ENCODE results near the gene DGKQ. TPM values are rescaled to one million over a fixed set of nuclear protein-coding genes. Genes with fewer than 3 reads are reported as not detected.
"Not testable (repeated sequence)": the region's sequence is repeated elsewhere in the genome, so short reads cannot be mapped to it uniquely, and the experiment has no call there.

Gene DGKQ
- total RNA-seq, 1 donor = 11.2 TPM

- no peak for DNase-seq (ENCODE audit: low read depth)
- H3K4me3 ChIP-seq (ENCODE audit: low read depth, low read length) = no peak overlapping the region
- no peak for TF ChIP-seq CTCF (IDR thresholded peaks at IDR 0.05; ENCODE audit: insufficient read depth, low read depth, low read length)
These were observed 8.9 kb upstream of the DGKQ start for GRCh38 chr4:982291-982690.

- peak; percentile 85 for DNase-seq (ENCODE audit: low read depth)
- TF ChIP-seq CTCF (IDR thresholded peaks at IDR 0.05; ENCODE audit: insufficient read depth, low read depth, low read length) = no peak
- H3K4me3 ChIP-seq (ENCODE audit: low read depth, low read length) = no peak overlapping the region
These were observed 5.8 kb upstream of the DGKQ start for GRCh38 chr4:978957-979701.

- not testable (repeated sequence) for DNase-seq (ENCODE audit: low read depth); H3K4me3 ChIP-seq (ENCODE audit: low read depth, low read length)
These were observed 2.6 kb upstream of the DGKQ start for GRCh38 chr4:976016-976415.

GRCh38 chr4:974668-975067 lies 1.3 kb upstream of the DGKQ start:
- TF ChIP-seq CTCF (IDR thresholded peaks at IDR 0.05; ENCODE audit: insufficient read depth, low read depth, low read length) = no peak
- H3K4me3 ChIP-seq (ENCODE audit: low read depth, low read length) = no peak overlapping the region

GRCh38 chr4:972651-973424 lies 531 bp downstream of the DGKQ start:
- DNase-seq (ENCODE audit: low read depth) = peak; percentile 20
- TF ChIP-seq CTCF (IDR thresholded peaks at IDR 0.05; ENCODE audit: insufficient read depth, low read depth, low read length) = no peak
- H3K4me3 ChIP-seq (ENCODE audit: low read depth, low read length) = peak overlapping the region; percentile 77

More at GRCh38 chr4:974668-975067, 1.3 kb upstream of the DGKQ start:
- DNase-seq (ENCODE audit: low read depth) = no peak

- H3K4me3 ChIP-seq (ENCODE audit: low read depth, low read length) = peak overlapping the region; percentile 77
- DNase-seq (ENCODE audit: low read depth) = no peak
- TF ChIP-seq CTCF (IDR thresholded peaks at IDR 0.05; ENCODE audit: insufficient read depth, low read depth, low read length) = no peak
These were observed 1.5 kb downstream of the DGKQ start for GRCh38 chr4:971666-972500.

Data from fibroblast of villous mesenchyme (primary cell).